Gastrocnemius medialis (tissue), 4 donors: Measurements from ENCODE around the gene GDF11. TPM values are rescaled to one million over a fixed set of nuclear protein-coding genes. Genes with fewer than 3 reads are reported as not detected.

Source experiments
- ATAC-seq, 2 donors: fragments of 150-250 bp; one replicate each; pipeline ENCODE4 v1.9.1; 2016
- DNase-seq, 2 donors: peaks; one replicate each; pipeline ENCODE4 v3.0.0-alpha.2; 2019
- H3K27ac ChIP-seq, 4 donors: fragments of 200-600 bp; sonication (generic); 1 replicate in 1 of 4; 2 replicates in 3 of 4; pipeline ENCODE4 v1.5.1; 2016 to 2018; ENCODE audit warnings: mild to moderate bottlenecking in 2 of 4, moderate library complexity in 1 of 4
- H3K27me3 ChIP-seq, 3 donors: fragments of 200-600 bp; sonication (generic) in 2 of 3; 1 replicate in 1 of 3; 2 replicates in 2 of 3; pipeline versions ENCODE4 v1.5.1 to v1.6.0; 2016 to 2019; ENCODE audit warnings: mild to moderate bottlenecking in 1 of 3, moderate library complexity in 1 of 3
- H3K36me3 ChIP-seq, 2 donors: fragments of 200-600 bp; sonication (generic) in 1 of 2; one replicate each; pipeline ENCODE4 v1.5.1; 2017 to 2018
- H3K4me1 ChIP-seq, 2 donors: fragments of 200-600 bp; sonication (generic) in 1 of 2; one replicate each; pipeline ENCODE4 v1.5.1; 2016 to 2017; ENCODE audit warnings: mild to moderate bottlenecking in 2 of 2
- H3K4me3 ChIP-seq, 4 donors: fragments of 200-600 bp; sonication (generic) in 3 of 4; 1 replicate in 1 of 4; 2 replicates in 3 of 4; pipeline ENCODE4 v1.5.1; 2016 to 2019; ENCODE audit warnings: mild to moderate bottlenecking in 2 of 4
- H3K9me3 ChIP-seq, 3 donors: fragments of 200-600 bp; sonication (generic) in 2 of 3; 1 replicate in 1 of 3; 2 replicates in 2 of 3; pipeline ENCODE4 v1.5.1; 2016 to 2019
- POLR2A ChIP-seq, 2 donors: fragments of 450-650 bp; IDR thresholded peaks; one replicate each; pipeline ENCODE4 v1.6.1; 2017; ENCODE audit warnings: antibody characterized with exemption in 2 of 2, mild to moderate bottlenecking in 2 of 2, moderate library complexity in 2 of 2
- in situ Hi-C, 4 donors: fragments of 200-750 bp; cut with MboI; loops; one replicate each; pipeline versions ENCODE4 v1.15.0 to v1.8.0; 2017; ENCODE audit warnings: low sequenced_read_pairs in 4 of 4
- intact Hi-C: fragments of 100-400 bp; cut with DNase I; formaldehyde crosslinking; loops from one replicate; pipeline ENCODE4 v1.15.1; 2023; ENCODE audit warnings: low total_unique reads
- total RNA-seq, 4 donors: library from RNA; depleted of rRNA; stranded (reverse); fragments of >200 nt; gene quantifications; one replicate each; pipeline versions ENCODE4 v1.1.0 to v1.2.3, GENCODE V29; 2016
- TF ChIP-seq, protein P1 (sequence below), 5 experiments: fragments of 450-650 bp in 3 of 5; fragments of 200-600 bp in 2 of 5; sonication (generic) in 2 of 5; IDR thresholded peaks in 4 of 5; conservative IDR thresholded peaks in 1 of 5; 1 replicate in 4 of 5; 2 replicates in 1 of 5; pipeline ENCODE4 v1.5.1; 2016 to 2019; ENCODE audit warnings: antibody characterized with exemption in 5 of 5, mild to moderate bottlenecking in 3 of 5, moderate library complexity in 3 of 5

GDF11 gene
- total RNA-seq, 4 donors from 2014 or later: 0.17 to 4.4 (median 1.1) TPM

DNA sequence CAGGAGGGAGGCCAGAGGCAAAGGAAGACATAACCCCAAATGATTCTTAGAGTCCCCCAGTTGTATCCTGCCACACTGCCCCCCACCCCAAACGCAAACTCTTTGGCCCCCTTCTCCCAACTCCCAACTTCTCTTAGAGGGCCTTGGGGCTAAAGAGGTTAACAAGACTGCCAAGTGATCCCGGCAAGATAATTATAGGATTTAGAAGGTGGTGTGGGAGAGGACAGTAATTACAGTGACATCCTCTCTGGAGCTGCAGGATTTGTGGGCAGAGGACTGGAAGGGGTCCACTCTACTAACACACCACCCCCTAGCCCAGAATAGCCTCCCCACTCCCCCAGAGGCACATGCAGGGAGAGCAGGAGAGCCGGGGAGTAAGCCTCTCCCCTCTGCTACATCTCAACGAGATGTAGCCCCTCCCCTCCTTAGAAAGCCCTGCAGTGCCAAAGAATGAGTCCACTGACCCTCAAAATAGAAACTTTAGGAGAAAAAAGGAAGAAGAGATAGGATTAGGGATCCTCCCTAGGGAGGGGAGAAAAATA, 5.3 kb upstream of the GDF11 start:
- Histone ChIP-seq H3K4me3 (peak overlapping the region in 1 of 4 donors; percentile 48), H3K36me3 (no peaks in the 10 kb centered on the region), H3K4me1 (peaks cover 6 to 11% of the 10 kb centered on the region in 2 donors), H3K27ac (peak overlapping the region in 3 of 4 donors; percentile 41 to 50 (median 50)), H3K9me3 (no peaks in the 10 kb centered on the region), H3K27me3 (no peaks in the 10 kb centered on the region)
- ATAC-seq (no peak), DNase-seq (no peak)
- intact Hi-C loops (loop anchor here (1.0 to 2.0 kb wide), 2 partner anchors 59 to 203 kb away; no protein-coding TSS in a partner anchor), in situ Hi-C loops (loop anchor here (5.0 to 10.0 kb wide), 4 partner anchors 80 to 205 kb away; partner anchors contain the start of genes DNAJC14 (in 1 of the 4), ORMDL2 (in 1 of the 4) and SARNP (in 1 of the 4))
- TF ChIP-seq POLR2A (IDR thresholded peaks at IDR 0.05): no peak
- TF ChIP-seq, protein P1, sequence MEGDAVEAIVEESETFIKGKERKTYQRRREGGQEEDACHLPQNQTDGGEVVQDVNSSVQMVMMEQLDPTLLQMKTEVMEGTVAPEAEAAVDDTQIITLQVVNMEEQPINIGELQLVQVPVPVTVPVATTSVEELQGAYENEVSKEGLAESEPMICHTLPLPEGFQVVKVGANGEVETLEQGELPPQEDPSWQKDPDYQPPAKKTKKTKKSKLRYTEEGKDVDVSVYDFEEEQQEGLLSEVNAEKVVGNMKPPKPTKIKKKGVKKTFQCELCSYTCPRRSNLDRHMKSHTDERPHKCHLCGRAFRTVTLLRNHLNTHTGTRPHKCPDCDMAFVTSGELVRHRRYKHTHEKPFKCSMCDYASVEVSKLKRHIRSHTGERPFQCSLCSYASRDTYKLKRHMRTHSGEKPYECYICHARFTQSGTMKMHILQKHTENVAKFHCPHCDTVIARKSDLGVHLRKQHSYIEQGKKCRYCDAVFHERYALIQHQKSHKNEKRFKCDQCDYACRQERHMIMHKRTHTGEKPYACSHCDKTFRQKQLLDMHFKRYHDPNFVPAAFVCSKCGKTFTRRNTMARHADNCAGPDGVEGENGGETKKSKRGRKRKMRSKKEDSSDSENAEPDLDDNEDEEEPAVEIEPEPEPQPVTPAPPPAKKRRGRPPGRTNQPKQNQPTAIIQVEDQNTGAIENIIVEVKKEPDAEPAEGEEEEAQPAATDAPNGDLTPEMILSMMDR (IDR thresholded peaks at IDR 0.05 in 4 of 5, conservative IDR thresholded peaks at IDR 0.05 in 1 of 5): no peak

DNA sequence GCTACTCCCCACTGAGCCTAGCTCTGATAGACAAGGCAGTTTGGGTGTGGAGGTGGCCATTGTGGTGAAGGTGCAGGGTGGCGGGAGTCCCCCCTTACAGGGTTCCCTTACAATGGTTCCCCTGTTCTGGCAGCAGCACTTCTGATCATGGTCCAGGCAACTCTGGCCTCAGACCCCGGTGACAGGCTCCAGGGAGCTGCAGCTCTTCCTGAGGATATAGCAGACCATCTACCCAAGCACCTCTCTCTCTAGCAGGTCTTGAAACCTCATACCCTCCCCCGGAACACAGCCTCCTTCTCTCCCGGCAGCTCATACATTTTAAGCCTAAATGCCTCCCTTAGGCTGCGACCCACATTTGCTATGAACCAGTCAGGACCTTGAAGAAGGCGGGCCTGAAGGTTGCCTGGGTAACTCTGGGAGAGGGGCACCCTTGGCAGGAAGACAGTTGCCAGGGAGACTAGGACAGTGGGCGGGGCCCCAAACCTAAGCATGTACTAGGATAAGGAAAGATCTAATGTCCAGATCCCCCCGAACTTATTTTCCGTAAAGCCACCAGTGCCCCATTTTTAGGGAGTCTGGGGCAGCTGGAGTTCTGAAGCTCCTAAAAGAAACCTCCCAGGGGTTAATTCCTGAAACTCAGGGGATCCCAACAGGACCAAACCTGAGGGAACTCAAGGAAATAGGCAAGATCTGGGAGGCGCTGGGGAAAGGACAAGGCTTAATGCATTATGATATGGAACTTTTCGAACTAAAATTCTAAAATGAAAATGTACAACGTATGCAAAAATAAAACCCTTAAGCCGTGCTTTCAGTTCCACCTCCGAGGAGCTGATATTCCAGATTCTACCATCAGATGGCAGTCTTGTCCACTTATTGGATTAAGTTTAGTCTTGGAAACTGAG, 4.5 kb upstream of the GDF11 start:
- Histone ChIP-seq H3K36me3 (no peaks in the 10 kb centered on the region), H3K27me3 (no peaks in the 10 kb centered on the region), H3K4me1 (peaks cover 6 to 11% of the 10 kb centered on the region in 2 donors), H3K4me3 (peak overlapping the region; percentile 48 to 63 (median 59)), H3K27ac (peak overlapping the region; percentile 28 to 50 (median 46)), H3K9me3 (no peaks in the 10 kb centered on the region)
- ATAC-seq: peak; percentile 70 to 79
- in situ Hi-C loops: loop anchor here (5.0 to 10.0 kb wide), 4 partner anchors 79 to 204 kb away; partner anchors contain the start of genes DNAJC14 (in 1 of the 4), ORMDL2 (in 1 of the 4) and SARNP (in 1 of the 4)
- intact Hi-C loops: loop anchor here (1.0 to 2.0 kb wide), 2 partner anchors 58 to 202 kb away; no protein-coding TSS in a partner anchor
- no peak for DNase-seq
- TF ChIP-seq, protein P1 (IDR thresholded peaks at IDR 0.05 in 4 of 5, conservative IDR thresholded peaks at IDR 0.05 in 1 of 5): peak; percentile 80 to 96 (median 85)
- TF ChIP-seq POLR2A (IDR thresholded peaks at IDR 0.05): no peak

DNA sequence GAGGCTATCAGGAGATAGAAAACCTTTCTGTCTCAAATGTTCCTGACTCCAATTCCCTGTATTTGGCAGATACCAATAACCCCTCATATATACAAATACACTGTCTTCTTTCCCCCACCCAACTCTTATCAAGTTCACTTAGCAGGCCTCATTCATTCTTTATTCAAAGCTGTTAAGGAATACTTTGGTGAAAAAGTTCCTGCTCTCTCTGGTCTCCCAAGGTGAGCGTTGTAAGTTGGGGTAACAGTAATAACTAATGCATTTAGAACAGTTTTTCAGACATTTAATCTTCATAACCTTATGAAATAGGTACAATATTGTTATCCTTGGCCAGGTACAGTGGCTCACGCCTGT, 3.9 kb upstream of the GDF11 start:
- Histone ChIP-seq H3K27me3 (peaks cover 0 to 4% (median 0%) of the 10 kb centered on the region in 3 donors), H3K4me1 (peaks cover 9 to 18% of the 10 kb centered on the region in 2 donors), H3K27ac (no peak overlapping the region), H3K36me3 (no peaks in the 10 kb centered on the region), H3K9me3 (no peaks in the 10 kb centered on the region), H3K4me3 (peak overlapping the region in 1 of 4 donors; percentile 56)
- intact Hi-C loops: loop anchor here (2.0 kb wide), 1 partner anchor 58 kb away; no protein-coding TSS in a partner anchor
- in situ Hi-C loops: loop anchor here (5.0 to 10.0 kb wide), 4 partner anchors 78 to 203 kb away; partner anchors contain the start of genes DNAJC14 (in 1 of the 4), ORMDL2 (in 1 of the 4) and SARNP (in 1 of the 4)
- DNase-seq (no peak), ATAC-seq (no peak)
- TF ChIP-seq POLR2A (IDR thresholded peaks at IDR 0.05): no peak
- TF ChIP-seq, protein P1 (IDR thresholded peaks at IDR 0.05 in 4 of 5, conservative IDR thresholded peaks at IDR 0.05 in 1 of 5): no peak

DNA sequence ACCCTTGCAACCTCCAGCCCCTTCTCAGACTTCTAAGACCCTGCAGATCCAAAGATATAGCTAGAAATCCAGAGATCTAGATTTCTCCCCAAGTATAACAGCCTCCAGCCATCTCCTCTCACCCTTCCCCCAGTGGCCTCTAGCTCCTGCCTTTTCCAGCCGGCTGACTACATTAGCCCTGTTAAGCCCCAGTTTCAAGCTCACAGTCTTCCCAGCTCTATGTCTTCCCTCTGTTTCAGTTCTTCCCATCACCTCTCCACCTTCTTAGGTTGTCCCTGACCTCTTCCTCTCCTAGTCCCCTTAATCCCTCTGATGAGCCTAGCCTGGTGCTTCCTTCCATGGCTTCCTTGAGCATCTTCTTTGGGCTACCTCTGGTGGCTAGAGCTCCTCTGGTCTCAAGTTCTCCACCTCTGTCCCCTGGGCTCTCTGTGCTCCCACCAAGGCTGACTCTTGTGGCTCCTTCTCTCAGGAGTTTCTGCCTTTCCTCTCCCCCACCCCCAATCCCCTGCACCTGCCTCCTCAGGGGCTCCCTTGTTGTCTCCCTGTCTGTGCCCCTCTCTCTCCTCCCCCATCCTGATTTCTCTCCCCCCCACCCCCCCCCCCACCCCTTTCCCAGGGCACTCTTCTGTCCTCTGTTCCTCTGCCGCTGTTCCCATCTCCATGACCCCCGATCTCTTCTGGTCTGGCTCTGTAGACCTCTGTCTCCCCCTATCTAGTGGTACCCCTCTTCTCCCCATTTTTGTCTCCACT, 816 bp upstream of the GDF11 start:
- peaks cover 13 to 22% of the 10 kb centered on the region in 2 donors for H3K4me1 ChIP-seq
- intact Hi-C loops: no loop called here
- ATAC-seq: no peak

More for the DNA sequence above, 816 bp upstream of the GDF11 start:
- H3K36me3 ChIP-seq: no peaks in the 10 kb centered on the region
- in situ Hi-C loops: no loop called here
- TF ChIP-seq, protein P1 (IDR thresholded peaks at IDR 0.05 in 4 of 5, conservative IDR thresholded peaks at IDR 0.05 in 1 of 5): no peak
- no peak for TF ChIP-seq POLR2A (IDR thresholded peaks at IDR 0.05)
- H3K27ac ChIP-seq: peak overlapping the region in 1 of 4 donors; percentile 25
- DNase-seq: no peak
- no peaks in the 10 kb centered on the region for H3K9me3 ChIP-seq
- peaks cover 0 to 4% (median 0%) of the 10 kb centered on the region in 3 donors for H3K27me3 ChIP-seq
- H3K4me3 ChIP-seq: peak overlapping the region in 1 of 4 donors; percentile 54
